GM18951 (cell line): ENCODE data around the gene ATP8B3.

Experiments
- POLR2A ChIP-seq: IDR thresholded peaks from 4 replicates; pipeline ENCODE4 v1.6.1; 2011; ENCODE audit warnings: mild to moderate bottlenecking; ENCODE audit not compliant: insufficient read length, insufficient read depth; ENCODE audit errors: extremely low read depth
- in situ Hi-C: fragments of 300-500 bp; cut with MboI; formaldehyde crosslinking; loops from one replicate; pipeline ENCODE4 v1.12.0; 2022; ENCODE audit warnings: low sequenced_read_pairs, mixed read lengths, inconsistent platforms; ENCODE audit not compliant: unreplicated experiment

Gene ATP8B3

DNA sequence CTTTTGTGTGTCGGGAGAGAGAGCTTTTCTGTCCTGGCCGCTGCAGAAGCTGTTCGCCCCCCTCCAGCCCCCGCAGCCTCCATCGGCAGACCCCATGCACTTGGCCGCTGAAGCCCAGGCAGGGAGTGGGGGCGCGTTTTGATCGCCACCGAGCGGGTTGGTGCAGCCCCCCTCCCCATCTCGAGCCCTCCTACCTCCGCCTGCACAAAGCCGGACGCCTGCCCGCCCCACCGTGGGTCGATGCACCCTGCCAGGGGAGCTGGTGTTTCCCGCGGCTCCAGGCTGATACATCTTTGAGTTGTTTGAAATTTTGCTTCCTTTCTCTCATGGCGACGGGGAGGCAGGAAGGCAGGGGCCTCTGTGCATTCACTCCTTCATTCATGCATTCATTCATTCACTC lies 75.1 kb downstream of the ATP8B3 start:
- no peak for TF ChIP-seq POLR2A
- in situ Hi-C loops, result no loop called here

DNA sequence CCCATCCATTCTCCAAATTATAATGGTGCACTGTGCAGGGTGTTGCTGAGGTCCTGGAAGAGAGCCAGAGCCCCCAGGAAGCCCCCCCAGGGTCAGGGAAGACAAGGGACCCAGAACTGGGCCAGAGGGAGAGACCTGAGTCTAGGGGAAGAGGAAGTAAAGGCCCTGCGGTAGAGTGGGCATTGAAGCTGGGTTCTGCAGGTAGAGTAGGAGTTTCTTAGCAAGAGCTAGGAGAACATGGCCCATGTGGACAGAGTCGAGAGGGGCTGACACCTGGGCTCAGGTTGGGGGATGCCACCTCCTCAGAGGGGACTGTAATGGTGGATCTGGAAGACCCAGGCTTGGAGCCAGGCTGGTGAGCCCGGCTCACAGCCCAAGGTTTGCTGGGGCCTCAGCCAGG lies 75.8 kb downstream of the ATP8B3 start:
- TF ChIP-seq POLR2A, result no peak
- in situ Hi-C loops, result no loop called here

DNA sequence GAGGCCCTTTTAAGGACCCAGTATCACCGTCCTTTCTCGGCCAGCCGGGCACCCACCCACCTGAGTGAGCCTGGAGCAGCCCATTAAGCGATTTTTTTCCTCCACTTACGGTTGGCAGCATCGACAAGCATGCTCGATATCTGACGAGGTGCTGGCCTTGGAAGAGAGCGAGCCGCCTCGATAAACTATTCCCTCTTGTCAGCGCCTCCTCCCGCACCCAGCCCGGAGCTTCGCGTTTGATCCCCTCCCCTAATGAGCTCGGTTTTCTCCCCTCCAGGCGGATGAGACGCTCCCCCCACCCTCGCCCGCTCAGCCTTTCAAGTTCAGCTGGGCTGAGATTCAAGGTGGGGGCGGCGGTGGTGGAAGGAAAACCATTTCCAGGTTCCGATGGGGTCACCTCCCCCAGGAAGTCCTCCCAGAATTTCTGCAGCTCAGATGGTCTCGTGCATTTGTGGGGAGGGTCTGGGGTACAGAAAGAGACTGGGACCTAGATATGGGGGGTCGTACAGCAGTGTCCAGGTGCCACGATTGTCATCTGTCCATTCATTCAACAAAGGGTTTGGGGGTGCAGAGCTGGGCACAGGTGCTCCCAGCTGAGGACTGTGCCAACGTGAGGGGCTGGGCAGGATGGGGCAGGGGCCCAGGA lies 77.6 kb downstream of the ATP8B3 start:
- no peak for TF ChIP-seq POLR2A
- in situ Hi-C loops, result no loop called here
